ENCODE data around the gene GPR39.

The GPR39 gene

DNA sequence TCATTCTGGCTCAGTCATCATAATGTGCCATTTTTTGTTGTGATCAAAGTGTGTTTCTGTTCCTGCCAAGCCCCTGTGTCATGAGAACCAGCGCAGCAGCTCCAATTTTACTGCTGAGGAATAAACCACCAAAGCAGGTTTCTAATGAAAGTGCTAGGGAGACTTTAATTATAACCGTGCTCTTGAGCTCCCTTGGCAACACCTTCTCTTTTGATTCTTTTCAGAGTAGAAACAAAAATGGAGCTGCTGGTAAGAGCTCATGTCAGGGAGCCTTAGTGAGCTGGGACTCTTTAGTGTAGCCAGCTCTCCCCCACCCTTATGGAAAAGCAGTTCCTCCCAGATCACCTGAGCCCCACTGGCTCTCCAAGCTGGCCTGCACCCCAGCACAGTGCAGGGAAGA, 179.1 kb downstream of the GPR39 start:
- H3K9me2 ChIP-seq (replicated peaks; ENCODE audit: insufficient read depth, low read length): no peaks in the 10 kb centered on the region
- H2AFZ ChIP-seq (ENCODE audit: low read depth, low read length, severe bottlenecking): no peak overlapping the region
- H3K9ac ChIP-seq (ENCODE audit: low read length): no peak overlapping the region
- no peaks in the 10 kb centered on the region for H3K9me3 ChIP-seq (ENCODE audit: insufficient read depth, low read length)
- no peaks in the 10 kb centered on the region for H3K27me3 ChIP-seq (ENCODE audit: low read length)
- H3K36me3 ChIP-seq (ENCODE audit: low read length): no peaks in the 10 kb centered on the region
- TF ChIP-seq, protein P1, sequence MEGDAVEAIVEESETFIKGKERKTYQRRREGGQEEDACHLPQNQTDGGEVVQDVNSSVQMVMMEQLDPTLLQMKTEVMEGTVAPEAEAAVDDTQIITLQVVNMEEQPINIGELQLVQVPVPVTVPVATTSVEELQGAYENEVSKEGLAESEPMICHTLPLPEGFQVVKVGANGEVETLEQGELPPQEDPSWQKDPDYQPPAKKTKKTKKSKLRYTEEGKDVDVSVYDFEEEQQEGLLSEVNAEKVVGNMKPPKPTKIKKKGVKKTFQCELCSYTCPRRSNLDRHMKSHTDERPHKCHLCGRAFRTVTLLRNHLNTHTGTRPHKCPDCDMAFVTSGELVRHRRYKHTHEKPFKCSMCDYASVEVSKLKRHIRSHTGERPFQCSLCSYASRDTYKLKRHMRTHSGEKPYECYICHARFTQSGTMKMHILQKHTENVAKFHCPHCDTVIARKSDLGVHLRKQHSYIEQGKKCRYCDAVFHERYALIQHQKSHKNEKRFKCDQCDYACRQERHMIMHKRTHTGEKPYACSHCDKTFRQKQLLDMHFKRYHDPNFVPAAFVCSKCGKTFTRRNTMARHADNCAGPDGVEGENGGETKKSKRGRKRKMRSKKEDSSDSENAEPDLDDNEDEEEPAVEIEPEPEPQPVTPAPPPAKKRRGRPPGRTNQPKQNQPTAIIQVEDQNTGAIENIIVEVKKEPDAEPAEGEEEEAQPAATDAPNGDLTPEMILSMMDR (IDR thresholded peaks at IDR 0.05; ENCODE audit: insufficient read depth, low read length, poor library complexity, severe bottlenecking): no peak
- no peak for TF ChIP-seq EZH2phosphoT487 (conservative IDR thresholded peaks at IDR 0.05; ENCODE audit: low read length)
- H3K4me2 ChIP-seq (ENCODE audit: low read depth, low read length, poor library complexity, severe bottlenecking): no peak overlapping the region
- H3K4me3 ChIP-seq (ENCODE audit: insufficient read depth, low read length, poor library complexity, severe bottlenecking): no peak overlapping the region
- no peaks in the 10 kb centered on the region for H3F3A ChIP-seq (ENCODE audit: insufficient read depth)
- H4K20me1 ChIP-seq (ENCODE audit: low read depth, low read length): no peaks in the 10 kb centered on the region
- H3K79me2 ChIP-seq (ENCODE audit: insufficient read depth, low read length): no peaks in the 10 kb centered on the region
- no peak overlapping the region for H3K27ac ChIP-seq (ENCODE audit: low read depth, low read length)

DNA sequence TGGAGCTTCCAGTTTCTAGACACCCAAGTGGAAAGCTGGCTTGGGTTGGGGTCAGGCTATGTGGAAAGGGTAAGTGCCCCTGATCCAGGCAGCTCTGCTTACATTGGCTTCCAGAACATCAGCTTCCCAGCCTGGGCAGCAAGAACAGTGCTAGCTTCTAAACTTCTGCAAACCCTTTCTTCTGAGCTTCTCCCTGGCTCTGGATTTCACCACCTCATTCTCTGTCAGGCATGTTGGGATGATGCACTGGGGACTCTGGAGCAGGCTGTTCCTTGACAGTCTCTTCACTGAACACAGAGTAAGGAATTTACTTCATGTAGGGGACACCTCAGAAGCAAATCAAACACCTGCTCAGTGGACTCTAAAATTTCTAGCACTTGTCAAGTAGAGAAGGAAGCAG, 180.6 kb downstream of the GPR39 start:
- no peaks in the 10 kb centered on the region for H3K79me2 ChIP-seq (ENCODE audit: insufficient read depth, low read length)
- no peaks in the 10 kb centered on the region for H3F3A ChIP-seq (ENCODE audit: insufficient read depth)
- no peak overlapping the region for H2AFZ ChIP-seq (ENCODE audit: low read depth, low read length, severe bottlenecking)
- TF ChIP-seq EZH2phosphoT487 (conservative IDR thresholded peaks at IDR 0.05; ENCODE audit: low read length): no peak
- TF ChIP-seq, protein P1 (IDR thresholded peaks at IDR 0.05; ENCODE audit: insufficient read depth, low read length, poor library complexity, severe bottlenecking): no peak
- no peak overlapping the region for H3K4me3 ChIP-seq (ENCODE audit: insufficient read depth, low read length, poor library complexity, severe bottlenecking)
- no peaks in the 10 kb centered on the region for H3K36me3 ChIP-seq (ENCODE audit: low read length)
- H3K27ac ChIP-seq (ENCODE audit: low read depth, low read length): no peak overlapping the region
- H3K9me3 ChIP-seq (ENCODE audit: insufficient read depth, low read length): no peaks in the 10 kb centered on the region
- no peak overlapping the region for H3K4me2 ChIP-seq (ENCODE audit: low read depth, low read length, poor library complexity, severe bottlenecking)
- H3K27me3 ChIP-seq (ENCODE audit: low read length): no peaks in the 10 kb centered on the region
- H3K9me2 ChIP-seq (replicated peaks; ENCODE audit: insufficient read depth, low read length): no peaks in the 10 kb centered on the region
- H4K20me1 ChIP-seq (ENCODE audit: low read depth, low read length): no peaks in the 10 kb centered on the region
- H3K9ac ChIP-seq (ENCODE audit: low read length): no peak overlapping the region

DNA sequence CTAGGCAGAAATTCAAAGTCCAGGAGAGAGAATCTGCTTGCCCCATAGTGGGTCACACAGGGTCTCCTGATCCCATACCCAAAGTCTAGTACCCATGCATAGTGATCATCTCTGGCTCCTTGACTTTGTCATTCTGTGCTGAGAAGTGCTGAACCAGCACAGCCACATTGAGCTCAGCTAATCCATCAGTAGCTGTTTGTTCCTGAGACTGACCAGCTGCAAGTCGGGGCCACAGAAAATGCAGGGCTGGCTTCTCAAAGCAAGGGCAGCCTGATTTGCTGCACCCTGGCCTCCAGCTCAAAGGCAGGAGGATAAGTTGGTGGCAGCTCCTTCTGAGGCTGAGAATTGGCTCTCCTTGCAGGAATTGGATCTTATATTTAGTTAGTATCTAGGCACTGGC, 181.2 kb downstream of the GPR39 start:
- Histone ChIP-seq H3K27ac (ENCODE audit: low read depth, low read length) (no peak overlapping the region), H3K4me3 (ENCODE audit: insufficient read depth, low read length, poor library complexity, severe bottlenecking) (no peak overlapping the region), H4K20me1 (ENCODE audit: low read depth, low read length) (no peaks in the 10 kb centered on the region), H3K27me3 (ENCODE audit: low read length) (no peaks in the 10 kb centered on the region), H3K36me3 (ENCODE audit: low read length) (no peaks in the 10 kb centered on the region), H3F3A (ENCODE audit: insufficient read depth) (no peaks in the 10 kb centered on the region), H3K9ac (ENCODE audit: low read length) (no peak overlapping the region), H3K9me2 (replicated peaks; ENCODE audit: insufficient read depth, low read length) (no peaks in the 10 kb centered on the region), H2AFZ (ENCODE audit: low read depth, low read length, severe bottlenecking) (no peak overlapping the region), H3K79me2 (ENCODE audit: insufficient read depth, low read length) (no peaks in the 10 kb centered on the region), H3K4me2 (ENCODE audit: low read depth, low read length, poor library complexity, severe bottlenecking) (no peak overlapping the region), H3K9me3 (ENCODE audit: insufficient read depth, low read length) (no peaks in the 10 kb centered on the region)
- TF ChIP-seq, protein P1 (IDR thresholded peaks at IDR 0.05; ENCODE audit: insufficient read depth, low read length, poor library complexity, severe bottlenecking): no peak
- TF ChIP-seq EZH2phosphoT487 (conservative IDR thresholded peaks at IDR 0.05; ENCODE audit: low read length): no peak
